WTC11 (cell line): ENCODE measurements around the gene ESPN. TPM values are rescaled to one million over a fixed set of nuclear protein-coding genes. Genes with fewer than 3 reads are reported as not detected.

ENCODE experiments used
- ATAC-seq: fragments of 200-7000 bp; cut with Tn5 transposase; 2 replicates; pipeline ENCODE4 v1.10.0; 2021; ENCODE audit warnings: mild to moderate bottlenecking, moderate library complexity
- CTCF ChIA-PET: fragments of 300-600 bp; sonication (Branson Sonifier 250); formaldehyde crosslinking; loops from one replicate; lab custom pipeline; 2021; ENCODE audit warnings: antibody characterized with exemption; lab: Charles Lee
- POLR2A ChIA-PET: fragments of 350-600 bp; sonication (Branson Sonifier 250); formaldehyde crosslinking; loops from one replicate; lab custom pipeline; 2021; ENCODE audit warnings: antibody characterized with exemption; lab: Charles Lee
- DNase-seq: peaks from one replicate; pipeline ENCODE4 v3.0.0; 2021; ENCODE audit warnings: low spot score
- H3K27ac Mint-ChIP-seq: 2 replicates; pipeline ENCODE4 v1.8.0; 2021; ENCODE audit warnings: mixed read lengths
- H3K27me3 Mint-ChIP-seq: 2 replicates; pipeline ENCODE4 v1.8.0; 2021; ENCODE audit warnings: low read depth, mild to moderate bottlenecking, moderate library complexity, mixed read lengths
- H3K36me3 Mint-ChIP-seq: 2 replicates; pipeline ENCODE4 v1.8.0; 2021; ENCODE audit warnings: mixed read lengths
- H3K4me1 Mint-ChIP-seq: 2 replicates; pipeline ENCODE4 v1.8.0; 2022; ENCODE audit warnings: mixed read lengths
- H3K4me3 Mint-ChIP-seq: 2 replicates; pipeline ENCODE4 v1.8.0; 2021; ENCODE audit warnings: mild to moderate bottlenecking, moderate library complexity, mixed read lengths
- H3K9me3 Mint-ChIP-seq: 2 replicates; pipeline ENCODE4 v1.8.0; 2021; ENCODE audit warnings: mixed read lengths
- ARID4B ChIP-seq: sonication (generic); formaldehyde crosslinking; IDR thresholded peaks from 2 replicates; pipeline ENCODE4 v1.8.0; 2023; ENCODE audit warnings: missing genetic modification reagents, mild to moderate bottlenecking, borderline replicate concordance
- CBFB ChIP-seq: sonication (generic); formaldehyde crosslinking; IDR thresholded peaks from 2 replicates; pipeline ENCODE4 v1.8.1; 2022; ENCODE audit warnings: mild to moderate bottlenecking, low read depth, missing genetic modification reagents
- CDX4 ChIP-seq: fragments of 250-450 bp; sonication (Bioruptor Pico); IDR thresholded peaks from 2 replicates; pipeline ENCODE4 v1.9.0; 2021; ENCODE audit warnings: moderate library complexity, mild to moderate bottlenecking, inconsistent platforms, borderline replicate concordance
- FOXP1 ChIP-seq: sonication (generic); formaldehyde crosslinking; IDR thresholded peaks from 2 replicates; pipeline ENCODE4 v1.8.0; 2022; ENCODE audit warnings: missing genetic modification reagents, mild to moderate bottlenecking, moderate library complexity, borderline replicate concordance
- FOXP4 ChIP-seq: sonication (generic); formaldehyde crosslinking; IDR thresholded peaks from 2 replicates; pipeline ENCODE4 v1.8.0; 2022; ENCODE audit warnings: mild to moderate bottlenecking, missing genetic modification reagents
- NR3C1 ChIP-seq: sonication (generic); formaldehyde crosslinking; conservative IDR thresholded peaks from 2 replicates; pipeline ENCODE4 v1.8.1; 2023; ENCODE audit warnings: low read depth, mild to moderate bottlenecking, missing genetic modification reagents
- RORB ChIP-seq: fragments of 250-450 bp; sonication (Bioruptor Pico); IDR thresholded peaks from 2 replicates; pipeline ENCODE4 v1.9.0; 2021; ENCODE audit warnings: mild to moderate bottlenecking
- SP1 ChIP-seq: sonication (generic); formaldehyde crosslinking; conservative IDR thresholded peaks from 2 replicates; pipeline ENCODE4 v1.8.1; 2022; ENCODE audit warnings: missing genetic modification reagents
- ZNF281 ChIP-seq: sonication (generic); formaldehyde crosslinking; IDR thresholded peaks from 2 replicates; pipeline ENCODE4 v1.8.0; 2023; ENCODE audit warnings: mild to moderate bottlenecking, missing genetic modification reagents
- ZNF423 ChIP-seq: fragments of 250-450 bp; sonication (Bioruptor Pico); IDR thresholded peaks from 2 replicates; pipeline ENCODE4 v2.1.2; 2022; ENCODE audit warnings: mild to moderate bottlenecking, moderate library complexity
- ZSCAN18 ChIP-seq: fragments of 250-450 bp; sonication (Bioruptor Pico); IDR thresholded peaks from 2 replicates; pipeline ENCODE4 v2.1.2; 2022; ENCODE audit warnings: mild to moderate bottlenecking, moderate library complexity
- total RNA-seq: library from RNA; stranded (reverse); gene quantifications from 3 replicates; pipeline ENCODE4 v1.2.3, GENCODE V29; 2021

Gene ESPN
- total RNA-seq, 1 experiment from 2014 or later, result 46.1 TPM

- no peak for TF ChIP-seq ZNF281
- no peak for TF ChIP-seq CDX4 (CRISPR knock-in tag)
- TF ChIP-seq CBFB, result no peak
- no peak for TF ChIP-seq FOXP1
- no peak for TF ChIP-seq ZSCAN18 (CRISPR knock-in tag)
- TF ChIP-seq NR3C1 (CRISPR knock-in tag), result no peak
Measured at GRCh38 chr1:6419397-6419803, 5.2 kb upstream of the ESPN start (continued).

GRCh38 chr1:6419804-6420453 is 4.6 kb upstream of the ESPN start, which contains the start of gene HES2:
HES2 (minus strand) TSS chr1:6419919; CDS start chr1:6419820, 99 bp downstream.
- TF ChIP-seq SP1 (CRISPR knock-in tag), result peak; percentile 11; the same call in 1 of the 2 replicates
- TF ChIP-seq FOXP4 (CRISPR knock-in tag), result no peak
- no peak for TF ChIP-seq RORB (CRISPR knock-in tag)
- 0 out of 2 replicates have a peak, but pooled peaks have one; percentile 31 for TF ChIP-seq ARID4B (CRISPR knock-in tag)
- peak; percentile 45 for TF ChIP-seq ZNF423 (CRISPR knock-in tag)
- Mint-ChIP-seq H3K4me3 (peak within 1 kb of the TSS; percentile 62), H3K27ac (no peak within 1 kb of the TSS), H3K4me1 (peaks cover 17% of the 10 kb centered on the region), H3K36me3 (no peaks in the 10 kb centered on the region), H3K27me3 (peaks cover 93% of the 10 kb centered on the region), H3K9me3 (no peaks in the 10 kb centered on the region)
- ATAC-seq (peak; percentile 15), DNase-seq (peak; percentile 59)
- CTCF ChIA-PET, result interaction anchor here (0.5 to 6.9 kb wide), 32 partner anchors 10 to 1701 kb away, joined by 3 to 281 read pairs (median 4); partner anchors contain the start of genes ACOT7, HES3 and RNF207
- POLR2A ChIA-PET, result interaction anchor here (1.0 to 1.3 kb wide), 2 partner anchors 34 to 175 kb away, joined by 3 read pairs; no protein-coding TSS in a partner anchor
